GM23248 (cell line): ENCODE results near the gene TRIP10.

ENCODE experiments used
- EZH2 ChIP-seq: fragments of 200-600 bp; sonication (generic); IDR thresholded peaks from 2 replicates; pipeline ENCODE4 v1.6.1; 2018; ENCODE audit warnings: antibody characterized with exemption, mild to moderate bottlenecking; ENCODE audit not compliant: insufficient read depth, poor library complexity, severe bottlenecking
- EZH2phosphoT487 ChIP-seq: fragments of 200-600 bp; sonication (generic); IDR thresholded peaks from 2 replicates; pipeline ENCODE4 v1.6.1; 2018; ENCODE audit warnings: antibody characterized with exemption, moderate library complexity, mild to moderate bottlenecking, low read depth; ENCODE audit not compliant: insufficient read depth

DNA sequence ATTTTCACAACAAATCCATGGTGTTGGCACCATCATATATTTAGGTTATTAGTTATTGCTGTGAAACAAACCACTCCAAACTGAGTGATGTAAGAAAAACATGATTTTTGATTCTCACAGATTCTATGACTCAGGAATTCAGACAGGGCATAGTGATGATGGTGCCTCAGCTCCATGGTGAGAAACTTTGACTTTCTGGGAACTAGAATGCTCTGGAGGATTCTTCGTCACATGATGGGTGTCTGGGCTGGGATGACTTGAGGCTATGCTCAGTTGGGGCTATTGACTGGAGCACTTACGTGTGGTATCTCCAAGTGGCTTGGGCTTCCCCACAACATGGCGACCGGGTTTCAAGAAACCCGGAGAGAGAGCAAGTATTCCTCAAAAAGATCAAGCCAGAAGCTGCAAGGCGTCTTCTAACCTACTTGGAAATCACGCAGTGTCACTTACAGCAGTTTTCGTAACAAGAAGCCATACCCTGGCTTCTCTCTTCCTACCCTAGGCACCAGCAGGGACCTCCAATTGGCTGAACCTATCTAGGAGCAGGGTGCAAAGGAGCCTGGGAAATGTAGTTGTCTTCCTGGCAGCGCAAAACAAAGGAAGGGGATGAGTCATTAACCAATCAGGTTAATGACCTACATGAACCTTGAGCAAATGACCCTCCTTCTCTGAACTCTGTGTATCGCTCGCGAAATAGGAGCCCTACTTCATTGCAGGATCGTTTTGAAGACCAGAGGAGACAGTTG, 55.4 kb downstream of the TRIP10 start:
- TF ChIP-seq EZH2: no peak
- TF ChIP-seq EZH2phosphoT487: no peak
